Loucy (cell line): ENCODE data around the gene KIAA0753.

Experiments used
- H2AFZ ChIP-seq: fragments of 200-600 bp; sonication (generic); 2 replicates; pipeline ENCODE4 v1.6.0; 2016; ENCODE audit warnings: antibody characterized with exemption, mild to moderate bottlenecking, low read length, moderate library complexity
- H3F3A ChIP-seq: fragments of 200-600 bp; 2 replicates; pipeline ENCODE4 v1.6.0; 2016; ENCODE audit warnings: antibody characterized with exemption, low read depth, mild to moderate bottlenecking
- H3K27me3 ChIP-seq: fragments of 200-600 bp; sonication (generic); 2 replicates; pipeline ENCODE4 v1.6.1; 2014; ENCODE audit warnings: low read length, mild to moderate bottlenecking; ENCODE audit not compliant: insufficient read depth, poor library complexity, severe bottlenecking
- H3K36me3 ChIP-seq: fragments of 200-600 bp; sonication (generic); 2 replicates; pipeline ENCODE4 v1.6.1; 2016; ENCODE audit warnings: low read length; ENCODE audit not compliant: insufficient read depth
- H3K4me1 ChIP-seq: fragments of 200-600 bp; sonication (generic); 2 replicates; pipeline ENCODE4 v1.5.1; 2014; ENCODE audit warnings: low read length, mild to moderate bottlenecking; ENCODE audit not compliant: insufficient read depth, poor library complexity, severe bottlenecking
- H3K4me2 ChIP-seq: fragments of 200-600 bp; sonication (generic); 2 replicates; pipeline ENCODE4 v1.6.0; 2014; ENCODE audit warnings: antibody characterized with exemption, low read length, low read depth, mild to moderate bottlenecking; ENCODE audit not compliant: poor library complexity, severe bottlenecking
- H3K4me3 ChIP-seq: fragments of 200-600 bp; sonication (generic); 2 replicates; pipeline ENCODE4 v1.5.1; 2014; ENCODE audit warnings: low read length, mild to moderate bottlenecking, mixed read lengths; ENCODE audit not compliant: poor library complexity, severe bottlenecking
- H3K79me2 ChIP-seq: fragments of 200-600 bp; sonication (generic); 2 replicates; pipeline ENCODE4 v1.6.1; 2014; ENCODE audit warnings: low read length; ENCODE audit not compliant: insufficient read depth
- H3K9ac ChIP-seq: fragments of 200-600 bp; sonication (generic); 2 replicates; pipeline ENCODE4 v1.6.0; 2014; ENCODE audit warnings: mild to moderate bottlenecking, low read depth, low read length, moderate library complexity; ENCODE audit not compliant: poor library complexity, severe bottlenecking
- H3K9me2 ChIP-seq: fragments of 200-600 bp; sonication (generic); replicated peaks from 2 replicates; pipeline ENCODE4 v1.6.1; 2016; ENCODE audit warnings: low read depth, low read length, mixed read lengths
- H3K9me3 ChIP-seq: fragments of 200-600 bp; sonication (generic); 2 replicates; pipeline ENCODE4 v1.6.1; 2014; ENCODE audit warnings: mild to moderate bottlenecking, antibody characterized with exemption, low read length, low read depth; ENCODE audit not compliant: insufficient read depth
- H4K20me1 ChIP-seq: fragments of 200-600 bp; sonication (generic); 2 replicates; pipeline ENCODE4 v1.6.0; 2014; ENCODE audit warnings: antibody characterized with exemption, low read length, mild to moderate bottlenecking; ENCODE audit not compliant: insufficient read depth, poor library complexity, severe bottlenecking
- EZH2phosphoT487 ChIP-seq: fragments of 200-600 bp; IDR thresholded peaks from 2 replicates; pipeline ENCODE4 v1.6.1; 2018; ENCODE audit warnings: antibody characterized with exemption, mild to moderate bottlenecking, moderate library complexity, borderline replicate concordance
- TF ChIP-seq, protein P1 (sequence below): fragments of 200-600 bp; sonication (generic); conservative IDR thresholded peaks from 2 replicates; pipeline ENCODE4 v1.5.1; 2014; ENCODE audit warnings: mild to moderate bottlenecking, antibody characterized with exemption, low read length

The KIAA0753 gene

DNA sequence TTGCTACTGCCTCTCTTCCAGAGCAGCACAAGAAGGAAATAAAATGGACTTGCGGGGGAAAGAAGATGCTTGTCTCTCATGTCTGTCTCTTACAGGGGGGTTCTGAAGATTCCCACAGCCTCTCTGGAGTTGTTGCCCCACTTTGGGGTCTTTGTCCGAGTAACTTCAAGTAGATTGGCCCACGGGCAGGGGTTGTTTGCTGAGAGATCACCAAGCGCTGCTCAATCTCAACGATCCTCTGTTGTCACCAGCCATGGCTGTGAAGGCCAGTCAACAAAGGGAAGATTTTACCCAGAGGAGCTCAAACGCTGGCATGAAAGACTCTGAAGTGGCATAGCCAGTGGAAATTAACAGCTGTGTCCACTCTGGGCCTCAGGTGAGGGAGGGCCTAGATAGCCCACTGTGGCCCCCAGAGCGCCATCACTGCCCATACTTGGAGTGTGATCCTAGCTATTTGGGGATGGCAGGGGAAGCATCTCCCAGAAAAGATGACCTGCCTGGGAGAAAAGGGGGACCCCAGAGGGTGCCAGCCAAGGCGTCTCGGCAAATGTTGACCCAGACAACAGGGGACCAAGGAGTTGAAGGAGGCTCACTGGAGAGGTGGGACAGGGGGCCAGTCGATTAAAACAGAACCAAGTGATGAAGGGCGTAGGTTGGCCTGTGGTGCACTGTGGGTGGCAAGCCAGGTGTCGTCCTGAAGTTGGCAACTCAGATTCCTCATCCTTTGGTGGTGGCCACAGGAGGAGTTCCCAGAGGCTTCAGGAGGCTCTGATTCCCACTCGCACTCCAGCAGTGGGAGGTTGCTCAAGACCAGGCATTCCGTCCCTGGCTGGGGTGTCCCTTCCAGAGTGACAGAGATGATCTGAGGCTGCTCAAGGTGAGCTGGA, 44.6 kb upstream of the KIAA0753 start:
- TF ChIP-seq, protein P1, sequence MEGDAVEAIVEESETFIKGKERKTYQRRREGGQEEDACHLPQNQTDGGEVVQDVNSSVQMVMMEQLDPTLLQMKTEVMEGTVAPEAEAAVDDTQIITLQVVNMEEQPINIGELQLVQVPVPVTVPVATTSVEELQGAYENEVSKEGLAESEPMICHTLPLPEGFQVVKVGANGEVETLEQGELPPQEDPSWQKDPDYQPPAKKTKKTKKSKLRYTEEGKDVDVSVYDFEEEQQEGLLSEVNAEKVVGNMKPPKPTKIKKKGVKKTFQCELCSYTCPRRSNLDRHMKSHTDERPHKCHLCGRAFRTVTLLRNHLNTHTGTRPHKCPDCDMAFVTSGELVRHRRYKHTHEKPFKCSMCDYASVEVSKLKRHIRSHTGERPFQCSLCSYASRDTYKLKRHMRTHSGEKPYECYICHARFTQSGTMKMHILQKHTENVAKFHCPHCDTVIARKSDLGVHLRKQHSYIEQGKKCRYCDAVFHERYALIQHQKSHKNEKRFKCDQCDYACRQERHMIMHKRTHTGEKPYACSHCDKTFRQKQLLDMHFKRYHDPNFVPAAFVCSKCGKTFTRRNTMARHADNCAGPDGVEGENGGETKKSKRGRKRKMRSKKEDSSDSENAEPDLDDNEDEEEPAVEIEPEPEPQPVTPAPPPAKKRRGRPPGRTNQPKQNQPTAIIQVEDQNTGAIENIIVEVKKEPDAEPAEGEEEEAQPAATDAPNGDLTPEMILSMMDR = no peak
- no peak for TF ChIP-seq EZH2phosphoT487
- Histone ChIP-seq H3K4me3 (no peak overlapping the region), H3F3A (no peaks in the 10 kb centered on the region), H2AFZ (no peak overlapping the region), H3K9me3 (no peaks in the 10 kb centered on the region), H3K9me2 (no peaks in the 10 kb centered on the region), H3K9ac (no peak overlapping the region), H3K36me3 (no peaks in the 10 kb centered on the region), H3K4me1 (no peaks in the 10 kb centered on the region), H3K4me2 (no peak overlapping the region), H3K27me3 (peaks cover 5% of the 10 kb centered on the region), H3K79me2 (no peaks in the 10 kb centered on the region), H4K20me1 (no peaks in the 10 kb centered on the region)

DNA sequence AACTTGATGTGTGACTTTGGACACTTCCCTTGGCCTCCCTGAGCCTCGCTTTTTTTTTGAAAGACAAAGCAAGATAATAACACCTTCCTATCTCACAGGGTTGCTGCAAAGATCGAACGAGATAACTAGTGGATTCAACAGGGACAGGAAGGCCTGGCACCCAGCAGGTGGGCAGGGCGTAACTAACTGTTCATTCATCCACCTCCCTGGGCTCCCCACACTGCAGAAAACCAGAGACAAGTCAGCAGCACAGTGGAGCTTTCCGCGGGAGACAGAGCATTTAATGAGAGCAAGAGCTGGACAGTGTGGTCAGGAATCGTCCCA, 43.9 kb upstream of the KIAA0753 start:
- no peak overlapping the region for H3K9ac ChIP-seq
- no peaks in the 10 kb centered on the region for H3K36me3 ChIP-seq
- no peaks in the 10 kb centered on the region for H3F3A ChIP-seq
- H2AFZ ChIP-seq = no peak overlapping the region
- no peaks in the 10 kb centered on the region for H3K9me2 ChIP-seq
- no peaks in the 10 kb centered on the region for H4K20me1 ChIP-seq
- no peak overlapping the region for H3K4me2 ChIP-seq
- H3K4me3 ChIP-seq = no peak overlapping the region
- H3K4me1 ChIP-seq = no peaks in the 10 kb centered on the region
- H3K9me3 ChIP-seq = no peaks in the 10 kb centered on the region
- TF ChIP-seq, protein P1 = no peak
- peaks cover 11% of the 10 kb centered on the region for H3K27me3 ChIP-seq
- H3K79me2 ChIP-seq = no peaks in the 10 kb centered on the region

DNA sequence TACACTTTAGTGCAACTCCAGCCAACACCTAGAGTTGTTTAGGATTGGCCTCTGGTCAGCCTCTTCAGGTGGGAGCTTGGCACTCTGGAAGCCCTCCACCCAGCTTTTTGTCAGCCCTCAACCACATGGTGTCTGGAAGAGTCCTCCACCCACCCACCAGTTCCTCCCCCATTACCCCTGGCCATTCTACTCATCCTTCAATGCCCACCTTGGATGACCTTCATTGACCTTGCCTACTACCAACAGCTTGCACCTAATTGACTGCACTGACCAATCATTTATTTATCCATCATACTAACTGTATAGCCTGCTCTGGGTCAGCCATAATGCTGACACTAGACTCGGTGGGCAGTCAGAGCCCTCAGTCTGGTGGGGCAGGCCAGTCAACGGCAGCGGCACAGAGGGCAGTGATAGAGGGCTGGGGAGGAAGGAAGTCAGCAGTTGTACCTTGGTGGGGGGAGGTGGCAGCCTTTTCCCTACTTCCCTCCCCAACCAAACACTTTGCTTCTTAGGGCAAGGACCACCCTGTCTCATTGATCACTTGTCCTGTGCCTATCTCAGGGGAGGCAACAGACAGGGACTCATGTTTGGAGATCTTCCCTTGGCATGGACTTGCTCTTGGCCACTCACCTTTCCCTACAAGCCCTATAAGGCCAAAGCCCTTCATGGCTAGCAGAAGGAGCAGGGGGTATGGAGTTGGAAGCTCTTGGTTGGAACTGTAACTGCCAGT, 43.4 kb upstream of the KIAA0753 start:
- H3K4me1 ChIP-seq = no peaks in the 10 kb centered on the region
- H3K9me3 ChIP-seq = no peaks in the 10 kb centered on the region
- no peak overlapping the region for H3K4me3 ChIP-seq
- no peak overlapping the region for H3K9ac ChIP-seq
- H3F3A ChIP-seq = no peaks in the 10 kb centered on the region
- H3K27me3 ChIP-seq = peaks cover 16% of the 10 kb centered on the region
- no peaks in the 10 kb centered on the region for H4K20me1 ChIP-seq
- no peaks in the 10 kb centered on the region for H3K79me2 ChIP-seq
- no peaks in the 10 kb centered on the region for H3K36me3 ChIP-seq
- no peak for TF ChIP-seq EZH2phosphoT487
- TF ChIP-seq, protein P1 = no peak
- H3K4me2 ChIP-seq = no peak overlapping the region
- H3K9me2 ChIP-seq = no peaks in the 10 kb centered on the region
- no peak overlapping the region for H2AFZ ChIP-seq
